ENCODE measurements around the gene FBXW11. TPM values are rescaled to one million over a fixed set of nuclear protein-coding genes. Genes with fewer than 3 reads are reported as not detected.
"Not testable (repeated sequence)": the region's sequence is repeated elsewhere in the genome, so short reads cannot be mapped to it uniquely, and the experiment has no call there.

Gene FBXW11
- total RNA-seq, 1 experiment from 2014 or later, result 72.9 TPM

GRCh38 chr5:171926311-171926710, 80.1 kb downstream of the FBXW11 start:
- H3K79me2 ChIP-seq (ENCODE audit: low read length), result peaks cover 93% of the 10 kb centered on the region
- H4K20me1 ChIP-seq (ENCODE audit: insufficient read depth, low read depth, low read length), result no peaks in the 10 kb centered on the region
- no peak for DNase-seq
- H2AFZ ChIP-seq (ENCODE audit: low read length), result no peak overlapping the region
- H3K9ac ChIP-seq (ENCODE audit: low read length), result no peak overlapping the region
- H3K4me2 ChIP-seq (ENCODE audit: low read depth, low read length, poor library complexity, severe bottlenecking), result no peak overlapping the region
- H3K9me2 ChIP-seq (replicated peaks; ENCODE audit: insufficient read depth, low read length), result no peaks in the 10 kb centered on the region
- H3K4me1 ChIP-seq (ENCODE audit: low read length), result peaks cover 20% of the 10 kb centered on the region
- peak overlapping the region; percentile 7; the same call in 1 of the 2 replicates for H3K27ac ChIP-seq (ENCODE audit: low read length)
- no peaks in the 10 kb centered on the region for H3K27me3 ChIP-seq (ENCODE audit: low read length)
- H3K4me3 ChIP-seq (ENCODE audit: low read length), result no peak overlapping the region
- no peaks in the 10 kb centered on the region for H3K36me3 ChIP-seq (ENCODE audit: insufficient read depth, low read length)
- H3K9me3 ChIP-seq (ENCODE audit: low read length), result no peaks in the 10 kb centered on the region

DNA sequence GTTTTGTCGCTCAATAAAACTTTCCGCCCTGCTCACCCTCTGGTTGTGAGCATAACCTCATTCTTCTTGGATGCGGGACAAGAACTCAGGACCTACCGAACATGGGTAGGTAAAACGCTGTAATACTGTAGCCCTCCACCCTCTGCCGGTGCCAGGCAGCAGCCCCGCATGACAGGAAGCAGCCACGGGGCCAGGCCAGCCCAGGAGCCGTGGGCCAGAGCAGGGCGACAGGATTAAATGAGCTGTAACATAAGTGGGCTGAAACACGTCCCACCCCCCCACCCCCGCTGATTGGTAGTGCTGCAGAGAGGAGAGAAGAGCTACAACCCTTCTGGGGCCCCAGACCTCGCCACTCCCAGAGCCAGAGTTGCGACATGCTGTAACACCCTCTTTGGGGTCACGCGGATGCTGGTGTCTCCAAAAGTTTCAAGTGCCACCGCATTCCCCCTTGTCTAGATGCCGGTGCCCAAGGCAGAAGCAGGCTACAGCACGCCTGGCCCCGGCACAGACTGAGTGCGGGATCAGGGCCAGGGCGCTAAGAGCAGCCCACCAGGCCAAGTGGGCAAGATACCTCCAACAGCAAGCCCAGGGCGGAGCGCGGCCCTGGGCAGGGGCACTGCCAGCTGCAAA, 81.8 kb downstream of the FBXW11 start:
- Histone ChIP-seq H3K9me3 (ENCODE audit: low read length) (no peaks in the 10 kb centered on the region), H3K9ac (ENCODE audit: low read length) (no peak overlapping the region), H3K79me2 (ENCODE audit: low read length) (peaks cover 96% of the 10 kb centered on the region), H3K4me2 (ENCODE audit: low read depth, low read length, poor library complexity, severe bottlenecking) (no peak overlapping the region), H3K4me1 (ENCODE audit: low read length) (peaks cover 20% of the 10 kb centered on the region), H3K9me2 (replicated peaks; ENCODE audit: insufficient read depth, low read length) (no peaks in the 10 kb centered on the region), H3K27me3 (ENCODE audit: low read length) (no peaks in the 10 kb centered on the region), H4K20me1 (ENCODE audit: insufficient read depth, low read depth, low read length) (no peaks in the 10 kb centered on the region), H3K36me3 (ENCODE audit: insufficient read depth, low read length) (no peaks in the 10 kb centered on the region), H2AFZ (ENCODE audit: low read length) (no peak overlapping the region), H3K27ac (ENCODE audit: low read length) (no peak overlapping the region), H3K4me3 (ENCODE audit: low read length) (no peak overlapping the region)
- no peak for DNase-seq

DNA sequence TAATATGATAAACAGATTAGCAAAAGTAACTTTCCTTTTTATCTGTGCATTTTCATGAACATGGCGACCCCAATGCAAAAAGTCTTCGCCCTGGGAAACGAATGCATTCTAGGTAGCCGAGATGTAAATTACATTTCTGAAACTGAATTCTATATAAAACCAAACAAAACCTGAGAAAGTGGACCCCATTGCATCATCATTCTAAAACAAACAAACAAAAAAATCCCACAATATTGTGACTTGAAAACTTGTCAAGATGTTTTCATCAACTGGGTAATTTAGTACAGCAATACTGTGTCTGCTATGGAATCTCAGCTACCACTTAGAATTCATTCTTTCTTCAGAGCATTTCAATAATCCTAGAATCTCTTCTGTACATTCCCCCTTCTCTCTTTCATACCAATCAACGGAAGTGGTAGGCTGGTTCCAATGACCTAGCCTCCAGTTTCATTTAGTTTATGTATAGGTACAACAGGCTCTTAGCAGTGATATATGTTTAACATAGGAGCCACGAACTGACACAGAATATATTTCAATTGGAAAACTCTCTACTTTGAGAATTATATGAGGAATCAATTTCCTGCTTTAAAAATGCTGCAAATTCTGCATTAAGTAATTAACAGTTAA, 85.6 kb downstream of the FBXW11 start:
- H3K79me2 ChIP-seq (ENCODE audit: low read length), result peaks cover 93% of the 10 kb centered on the region
- H4K20me1 ChIP-seq (ENCODE audit: insufficient read depth, low read depth, low read length), result no peaks in the 10 kb centered on the region; the same call in 1 of the 2 replicates

DNA sequence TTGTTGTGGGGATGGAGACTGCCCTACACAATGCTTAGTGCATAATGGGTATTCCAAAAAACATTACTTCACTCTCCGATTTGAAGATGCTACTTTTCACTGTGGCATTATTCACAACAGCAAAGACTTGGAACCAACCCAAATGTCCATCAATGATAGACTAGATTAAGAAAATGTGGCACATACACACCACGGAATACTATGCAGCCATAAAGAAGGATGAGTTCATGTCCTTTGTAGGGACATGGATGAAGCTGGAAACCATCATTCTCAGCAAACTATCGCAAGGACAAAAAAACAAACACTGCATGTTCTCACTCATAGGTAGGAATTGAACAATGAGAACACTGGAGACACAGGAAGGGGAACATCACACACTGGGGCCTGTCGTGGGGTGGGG, 90.7 kb downstream of the FBXW11 start:
- not testable (repeated sequence) for H3K36me3 ChIP-seq (ENCODE audit: insufficient read depth, low read length); H3K27ac ChIP-seq (ENCODE audit: low read length); H2AFZ ChIP-seq (ENCODE audit: low read length); H3K9me3 ChIP-seq (ENCODE audit: low read length); H3K4me2 ChIP-seq (ENCODE audit: low read depth, low read length, poor library complexity, severe bottlenecking); H4K20me1 ChIP-seq (ENCODE audit: insufficient read depth, low read depth, low read length); H3K27me3 ChIP-seq (ENCODE audit: low read length); DNase-seq; H3K4me3 ChIP-seq (ENCODE audit: low read length); H3K9me2 ChIP-seq (replicated peaks; ENCODE audit: insufficient read depth, low read length); H3K9ac ChIP-seq (ENCODE audit: low read length)
- Histone ChIP-seq H3K4me1 (ENCODE audit: low read length) (peaks cover 28% of the 10 kb centered on the region), H3K79me2 (ENCODE audit: low read length) (peaks cover 92% of the 10 kb centered on the region)

More for the DNA sequence above, 85.6 kb downstream of the FBXW11 start:
- Histone ChIP-seq H3K4me2 (ENCODE audit: low read depth, low read length, poor library complexity, severe bottlenecking) (no peak overlapping the region), H3K9me2 (replicated peaks; ENCODE audit: insufficient read depth, low read length) (no peaks in the 10 kb centered on the region), H3K27me3 (ENCODE audit: low read length) (no peaks in the 10 kb centered on the region), H3K9me3 (ENCODE audit: low read length) (no peaks in the 10 kb centered on the region), H2AFZ (ENCODE audit: low read length) (no peak overlapping the region), H3K27ac (ENCODE audit: low read length) (no peak overlapping the region), H3K36me3 (ENCODE audit: insufficient read depth, low read length) (no peaks in the 10 kb centered on the region), H3K4me1 (ENCODE audit: low read length) (no peaks in the 10 kb centered on the region; the same call in 1 of the 2 replicates), H3K4me3 (ENCODE audit: low read length) (no peak overlapping the region), H3K9ac (ENCODE audit: low read length) (no peak overlapping the region)
- no peak for DNase-seq

DNA sequence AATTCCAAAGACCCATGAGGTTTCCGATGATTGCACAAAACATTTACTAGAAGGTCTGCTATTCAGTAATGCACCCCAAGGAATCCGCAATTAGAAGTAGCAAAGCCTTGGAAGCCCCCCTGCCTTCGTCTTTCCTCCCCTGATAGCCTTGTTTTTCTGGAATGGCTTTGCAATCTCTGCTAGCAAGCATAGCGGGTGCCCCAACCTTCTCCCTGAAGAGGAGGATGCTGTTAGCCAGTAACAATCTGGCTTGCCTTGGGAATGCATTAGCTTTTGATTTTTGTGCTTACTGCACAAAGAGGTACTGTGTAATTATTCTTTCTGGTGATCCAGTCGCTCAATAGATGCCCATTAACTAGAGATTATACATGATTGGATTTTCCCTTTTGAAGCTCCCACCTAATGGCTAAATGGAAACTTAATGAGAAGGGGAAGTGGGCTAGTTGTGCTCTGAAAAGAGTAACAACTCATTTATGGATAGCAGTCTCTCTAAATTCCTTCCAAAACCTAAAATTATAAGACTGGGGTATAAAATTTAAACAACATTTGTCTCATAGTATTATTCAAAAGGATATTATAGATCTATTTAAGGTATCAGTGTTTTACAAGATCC, 91.6 kb downstream of the FBXW11 start:
- Histone ChIP-seq H3K4me2 (ENCODE audit: low read depth, low read length, poor library complexity, severe bottlenecking) (no peak overlapping the region), H3K9me2 (replicated peaks; ENCODE audit: insufficient read depth, low read length) (no peaks in the 10 kb centered on the region), H3K27me3 (ENCODE audit: low read length) (no peaks in the 10 kb centered on the region), H3K9me3 (ENCODE audit: low read length) (no peaks in the 10 kb centered on the region), H3K4me1 (ENCODE audit: low read length) (peaks cover 28% of the 10 kb centered on the region), H4K20me1 (ENCODE audit: insufficient read depth, low read depth, low read length) (no peaks in the 10 kb centered on the region; the same call in 1 of the 2 replicates), H3K4me3 (ENCODE audit: low read length) (no peak overlapping the region), H3K27ac (ENCODE audit: low read length) (no peak overlapping the region), H3K9ac (ENCODE audit: low read length) (no peak overlapping the region), H3K36me3 (ENCODE audit: insufficient read depth, low read length) (no peaks in the 10 kb centered on the region; the same call in 1 of the 2 replicates), H2AFZ (ENCODE audit: low read length) (no peak overlapping the region), H3K79me2 (ENCODE audit: low read length) (peaks cover 87% of the 10 kb centered on the region)
- DNase-seq, result no peak

DNA sequence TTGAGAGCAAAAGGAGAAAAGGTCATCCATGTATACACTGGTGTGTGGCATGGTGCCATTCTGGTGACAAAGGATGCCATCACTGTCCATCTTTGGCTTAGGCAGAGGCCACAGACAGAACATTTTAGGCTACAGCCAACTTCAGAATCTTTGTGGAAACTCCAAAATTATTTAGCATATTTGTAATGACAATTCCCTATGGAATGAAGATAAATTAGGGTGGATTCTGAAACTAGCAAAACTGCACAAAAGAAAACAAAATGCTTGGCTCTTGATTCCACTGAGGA, 92.5 kb downstream of the FBXW11 start:
- H3K79me2 ChIP-seq (ENCODE audit: low read length), result peaks cover 83% of the 10 kb centered on the region
- H3K9ac ChIP-seq (ENCODE audit: low read length), result peak overlapping the region; percentile 13; the same call in 1 of the 2 replicates
- H3K4me3 ChIP-seq (ENCODE audit: low read length), result no peak overlapping the region
- H3K27me3 ChIP-seq (ENCODE audit: low read length), result no peaks in the 10 kb centered on the region
- no peaks in the 10 kb centered on the region; the same call in 1 of the 2 replicates for H3K36me3 ChIP-seq (ENCODE audit: insufficient read depth, low read length)
- H3K9me2 ChIP-seq (replicated peaks; ENCODE audit: insufficient read depth, low read length), result no peaks in the 10 kb centered on the region
- no peaks in the 10 kb centered on the region for H3K9me3 ChIP-seq (ENCODE audit: low read length)
- no peak overlapping the region for H2AFZ ChIP-seq (ENCODE audit: low read length)
- H3K4me1 ChIP-seq (ENCODE audit: low read length), result peaks cover 28% of the 10 kb centered on the region
- H3K27ac ChIP-seq (ENCODE audit: low read length), result no peak overlapping the region
- DNase-seq, result no peak
- H4K20me1 ChIP-seq (ENCODE audit: insufficient read depth, low read depth, low read length), result no peaks in the 10 kb centered on the region; the same call in 1 of the 2 replicates
- peak overlapping the region; percentile 1 for H3K4me2 ChIP-seq (ENCODE audit: low read depth, low read length, poor library complexity, severe bottlenecking)

DNA sequence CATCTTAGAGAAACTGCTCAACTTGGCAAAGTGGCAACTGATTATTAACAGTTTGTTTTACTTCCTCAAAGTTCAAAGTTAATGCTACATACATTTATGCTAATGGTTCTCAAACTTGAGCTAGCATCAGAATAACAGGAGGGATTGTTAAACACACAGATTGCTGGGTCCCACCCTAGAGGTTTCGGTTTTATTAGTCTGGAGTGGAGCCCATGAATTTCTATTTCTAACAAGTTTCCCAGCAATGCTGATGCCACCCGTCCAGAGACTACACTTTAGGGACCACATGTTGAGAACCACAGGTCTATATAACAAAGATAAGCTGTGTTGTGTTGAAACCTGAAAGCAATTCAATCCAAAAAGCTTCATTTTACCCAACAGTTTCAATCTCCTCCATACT, 95.3 kb downstream of the FBXW11 start:
- Histone ChIP-seq H3K79me2 (ENCODE audit: low read length) (peaks cover 79% of the 10 kb centered on the region), H4K20me1 (ENCODE audit: insufficient read depth, low read depth, low read length) (peaks cover 3% of the 10 kb centered on the region; the same call in 1 of the 2 replicates)

DNA sequence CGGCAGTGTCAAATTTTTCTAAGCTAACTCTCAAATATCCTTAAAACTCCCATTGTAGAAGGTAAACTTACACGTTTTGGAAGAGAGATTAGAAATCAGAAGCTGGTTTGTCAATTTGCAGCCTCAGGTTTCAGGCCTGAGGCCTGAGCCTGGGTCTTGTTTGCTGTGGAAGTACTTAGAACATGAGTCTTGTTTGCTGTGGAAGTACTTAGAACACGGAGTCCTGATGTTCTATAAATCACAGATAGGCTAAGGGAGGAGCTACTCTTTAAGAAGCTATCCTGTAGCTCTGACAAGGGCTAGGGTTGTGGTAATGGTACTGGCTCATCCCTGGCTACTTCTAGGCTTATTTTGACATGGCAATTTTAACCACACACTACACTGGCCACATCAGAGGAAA, 97.8 kb downstream of the FBXW11 start:
- Histone ChIP-seq H3K79me2 (ENCODE audit: low read length) (peaks cover 81% of the 10 kb centered on the region), H2AFZ (ENCODE audit: low read length) (no peak overlapping the region), H3K36me3 (ENCODE audit: insufficient read depth, low read length) (no peaks in the 10 kb centered on the region; the same call in 1 of the 2 replicates), H3K4me3 (ENCODE audit: low read length) (no peak overlapping the region), H3K4me2 (ENCODE audit: low read depth, low read length, poor library complexity, severe bottlenecking) (no peak overlapping the region), H3K27me3 (ENCODE audit: low read length) (no peaks in the 10 kb centered on the region), H3K9me2 (replicated peaks; ENCODE audit: insufficient read depth, low read length) (no peaks in the 10 kb centered on the region), H3K9me3 (ENCODE audit: low read length) (no peaks in the 10 kb centered on the region), H3K4me1 (ENCODE audit: low read length) (peaks cover 20% of the 10 kb centered on the region), H4K20me1 (ENCODE audit: insufficient read depth, low read depth, low read length) (peaks cover 3% of the 10 kb centered on the region; the same call in 1 of the 2 replicates), H3K9ac (ENCODE audit: low read length) (no peak overlapping the region), H3K27ac (ENCODE audit: low read length) (no peak overlapping the region)
- no peak for DNase-seq

More for the DNA sequence above, 95.3 kb downstream of the FBXW11 start:
- no peak overlapping the region for H3K4me3 ChIP-seq (ENCODE audit: low read length)
- no peak for DNase-seq
- H3K27me3 ChIP-seq (ENCODE audit: low read length), result no peaks in the 10 kb centered on the region
- no peaks in the 10 kb centered on the region for H3K9me3 ChIP-seq (ENCODE audit: low read length)
- 0 out of 2 replicates have a peak overlapping the region, but pooled peaks have one; percentile 21 for H3K27ac ChIP-seq (ENCODE audit: low read length)
- H3K9me2 ChIP-seq (replicated peaks; ENCODE audit: insufficient read depth, low read length), result no peaks in the 10 kb centered on the region
- no peaks in the 10 kb centered on the region; the same call in 1 of the 2 replicates for H3K36me3 ChIP-seq (ENCODE audit: insufficient read depth, low read length)
- peak overlapping the region; percentile 24; the same call in 1 of the 2 replicates for H3K9ac ChIP-seq (ENCODE audit: low read length)
- H3K4me1 ChIP-seq (ENCODE audit: low read length), result peaks cover 28% of the 10 kb centered on the region
- H2AFZ ChIP-seq (ENCODE audit: low read length), result no peak overlapping the region
- no peak overlapping the region for H3K4me2 ChIP-seq (ENCODE audit: low read depth, low read length, poor library complexity, severe bottlenecking)

All from Karpas-422 (cell line).